Muscle layer of duodenum (tissue), 2 donors: Measurements from ENCODE around the gene BTBD18.

Experiments
- H3K27ac ChIP-seq: one replicate; pipeline ENCODE4 v1.7.0; 2013; ENCODE audit warnings: mild to moderate bottlenecking, low read length
- H3K27me3 ChIP-seq: one replicate; pipeline ENCODE4 v1.7.0; 2013; ENCODE audit warnings: low read depth, mild to moderate bottlenecking, control low read depth, low read length
- H3K36me3 ChIP-seq, 2 donors: one replicate each; pipeline ENCODE4 v1.7.0; 2013; ENCODE audit warnings: low read length in 2 of 2, control low read depth in 1 of 2, mild to moderate bottlenecking in 1 of 2; ENCODE audit not compliant: insufficient read depth in 2 of 2, control insufficient read depth in 1 of 2
- H3K4me1 ChIP-seq, 2 donors: one replicate each; pipeline ENCODE4 v1.7.0; 2013; ENCODE audit warnings: low read length in 2 of 2, mild to moderate bottlenecking in 2 of 2, control low read depth in 1 of 2, moderate library complexity in 1 of 2; ENCODE audit not compliant: insufficient read depth in 2 of 2, control insufficient read depth in 1 of 2
- H3K4me3 ChIP-seq, 2 donors: one replicate each; pipeline ENCODE4 v1.7.0; 2013; ENCODE audit warnings: low read length in 2 of 2, low read depth in 1 of 2, mild to moderate bottlenecking in 1 of 2
- H3K9me3 ChIP-seq, 2 donors: one replicate each; pipeline ENCODE4 v1.7.0; 2013; ENCODE audit warnings: low read length in 2 of 2, control low read depth in 1 of 2, mild to moderate bottlenecking in 1 of 2; ENCODE audit not compliant: control insufficient read depth in 1 of 2
- donor health status: healthy.

The BTBD18 gene

GRCh38 chr11:57751676-57752253 lies at the start of gene BTBD18:
Gene BTBD18, minus strand, starts transcription at chr11:57751819. Its CDS starts 631 bp downstream, at chr11:57751188.
- no peaks in the 10 kb centered on the region for H3K9me3 ChIP-seq
- no peak within 1 kb of the TSS for H3K27ac ChIP-seq
- peaks cover 0 to 5% of the 10 kb centered on the region in 2 donors for H3K36me3 ChIP-seq
- H3K27me3 ChIP-seq, result no peaks in the 10 kb centered on the region
- H3K4me1 ChIP-seq, result no peaks in the 10 kb centered on the region
- H3K4me3 ChIP-seq, result no peak within 1 kb of the TSS

GRCh38 chr11:57801183-57801485 lies 49.5 kb upstream of the BTBD18 start:
- H3K36me3 ChIP-seq, result peaks cover 49 to 69% of the 10 kb centered on the region in 2 donors
- H3K27ac ChIP-seq, result peak overlapping the region; percentile 58
- no peak overlapping the region for H3K4me3 ChIP-seq
- no peaks in the 10 kb centered on the region for H3K9me3 ChIP-seq
- H3K27me3 ChIP-seq, result no peaks in the 10 kb centered on the region
- H3K4me1 ChIP-seq, result peaks cover 23 to 37% of the 10 kb centered on the region in 2 donors

- Histone ChIP-seq H3K27me3 (no peaks in the 10 kb centered on the region), H3K9me3 (no peaks in the 10 kb centered on the region), H3K4me1 (peaks cover 23 to 37% of the 10 kb centered on the region in 2 donors), H3K4me3 (no peak overlapping the region), H3K36me3 (peaks cover 49 to 69% of the 10 kb centered on the region in 2 donors), H3K27ac (peak overlapping the region; percentile 58)
Measured at GRCh38 chr11:57800444-57801182, 49.0 kb upstream of the BTBD18 start.

- Histone ChIP-seq H3K4me1 (peaks cover 23 to 37% of the 10 kb centered on the region in 2 donors), H3K4me3 (no peak overlapping the region), H3K27ac (peak overlapping the region; percentile 85), H3K9me3 (no peaks in the 10 kb centered on the region), H3K36me3 (peaks cover 47 to 58% of the 10 kb centered on the region in 2 donors), H3K27me3 (no peaks in the 10 kb centered on the region)
Measured at GRCh38 chr11:57798905-57799559, 47.4 kb upstream of the BTBD18 start.

GRCh38 chr11:57793351-57794115 lies 41.9 kb upstream of the BTBD18 start:
- H3K27ac ChIP-seq, result peak overlapping the region; percentile 71
- H3K4me3 ChIP-seq, result peak overlapping the region in 1 of 2 donors; percentile 22
- no peaks in the 10 kb centered on the region for H3K9me3 ChIP-seq
- H3K36me3 ChIP-seq, result peaks cover 29 to 36% of the 10 kb centered on the region in 2 donors
- peaks cover 24 to 48% of the 10 kb centered on the region in 2 donors for H3K4me1 ChIP-seq
- no peaks in the 10 kb centered on the region for H3K27me3 ChIP-seq

GRCh38 chr11:57792870-57793269 lies 41.3 kb upstream of the BTBD18 start:
- Histone ChIP-seq H3K4me3 (peak overlapping the region in 1 of 2 donors; percentile 22), H3K4me1 (peaks cover 25 to 52% of the 10 kb centered on the region in 2 donors), H3K27ac (peak overlapping the region; percentile 71), H3K27me3 (no peaks in the 10 kb centered on the region), H3K9me3 (no peaks in the 10 kb centered on the region), H3K36me3 (peaks cover 25 to 33% of the 10 kb centered on the region in 2 donors)

- peaks cover 33 to 60% of the 10 kb centered on the region in 2 donors for H3K4me1 ChIP-seq
- H3K27ac ChIP-seq, result peak overlapping the region; percentile 71
- peaks cover 25 to 29% of the 10 kb centered on the region in 2 donors for H3K36me3 ChIP-seq
Measured at GRCh38 chr11:57792060-57792541, 40.5 kb upstream of the BTBD18 start.

GRCh38 chr11:57791321-57792059 lies 39.9 kb upstream of the BTBD18 start:
- no peak overlapping the region for H3K4me3 ChIP-seq
- H3K36me3 ChIP-seq, result peaks cover 21 to 24% of the 10 kb centered on the region in 2 donors
- no peaks in the 10 kb centered on the region for H3K9me3 ChIP-seq
- H3K27me3 ChIP-seq, result no peaks in the 10 kb centered on the region
- peak overlapping the region; percentile 71 for H3K27ac ChIP-seq
- peaks cover 39 to 66% of the 10 kb centered on the region in 2 donors for H3K4me1 ChIP-seq

More at GRCh38 chr11:57792060-57792541, 40.5 kb upstream of the BTBD18 start:
- Histone ChIP-seq H3K9me3 (no peaks in the 10 kb centered on the region), H3K4me3 (no peak overlapping the region), H3K27me3 (no peaks in the 10 kb centered on the region)

GRCh38 chr11:57788703-57789088 lies 37.1 kb upstream of the BTBD18 start:
- Histone ChIP-seq H3K4me3 (no peak overlapping the region), H3K4me1 (peaks cover 45 to 70% of the 10 kb centered on the region in 2 donors), H3K27ac (peak overlapping the region; percentile 20)

GRCh38 chr11:57787920-57788702 lies 36.5 kb upstream of the BTBD18 start:
- Histone ChIP-seq H3K36me3 (peaks cover 5 to 9% of the 10 kb centered on the region in 2 donors), H3K27ac (peak overlapping the region; percentile 20)

More at GRCh38 chr11:57788703-57789088, 37.1 kb upstream of the BTBD18 start:
- Histone ChIP-seq H3K36me3 (peaks cover 5 to 12% of the 10 kb centered on the region in 2 donors), H3K9me3 (no peaks in the 10 kb centered on the region), H3K27me3 (no peaks in the 10 kb centered on the region)

More at GRCh38 chr11:57787920-57788702, 36.5 kb upstream of the BTBD18 start:
- no peaks in the 10 kb centered on the region for H3K27me3 ChIP-seq
- no peak overlapping the region for H3K4me3 ChIP-seq
- H3K9me3 ChIP-seq, result no peaks in the 10 kb centered on the region
- H3K4me1 ChIP-seq, result peaks cover 39 to 64% of the 10 kb centered on the region in 2 donors
